Neuron (in vitro differentiated cells): ENCODE measurements around the gene SLC8B1.

Experiments
- H2AFZ ChIP-seq: one replicate; pipeline ENCODE4 v1.6.1; 2013; ENCODE audit warnings: low read depth, mild to moderate bottlenecking, inconsistent platforms, low read length, moderate library complexity
- H3K27me3 ChIP-seq: one replicate; pipeline ENCODE4 v1.6.1; 2013; ENCODE audit warnings: low read length; ENCODE audit not compliant: insufficient read depth
- H3K36me3 ChIP-seq: one replicate; pipeline ENCODE4 v1.6.1; 2013; ENCODE audit warnings: low read length; ENCODE audit not compliant: insufficient read depth
- H3K4me1 ChIP-seq: one replicate; pipeline ENCODE4 v1.6.1; 2013; ENCODE audit warnings: low read length; ENCODE audit not compliant: insufficient read depth
- H3K4me3 ChIP-seq: 2 replicates; pipeline ENCODE4 v1.5.1; 2013; ENCODE audit warnings: mild to moderate bottlenecking, low read length, moderate library complexity
- H3K9me3 ChIP-seq: one replicate; pipeline ENCODE4 v1.6.1; 2013; ENCODE audit warnings: low read length

SLC8B1 gene

GRCh38 chr12:113326775-113327395 lies 8.0 kb downstream of the SLC8B1 start:
- H3K4me1 ChIP-seq = no peaks in the 10 kb centered on the region
- H3K4me3 ChIP-seq = no peak overlapping the region
- no peaks in the 10 kb centered on the region for H3K36me3 ChIP-seq
- H3K9me3 ChIP-seq = no peaks in the 10 kb centered on the region
- no peak overlapping the region for H2AFZ ChIP-seq
- H3K27me3 ChIP-seq = no peaks in the 10 kb centered on the region

DNA sequence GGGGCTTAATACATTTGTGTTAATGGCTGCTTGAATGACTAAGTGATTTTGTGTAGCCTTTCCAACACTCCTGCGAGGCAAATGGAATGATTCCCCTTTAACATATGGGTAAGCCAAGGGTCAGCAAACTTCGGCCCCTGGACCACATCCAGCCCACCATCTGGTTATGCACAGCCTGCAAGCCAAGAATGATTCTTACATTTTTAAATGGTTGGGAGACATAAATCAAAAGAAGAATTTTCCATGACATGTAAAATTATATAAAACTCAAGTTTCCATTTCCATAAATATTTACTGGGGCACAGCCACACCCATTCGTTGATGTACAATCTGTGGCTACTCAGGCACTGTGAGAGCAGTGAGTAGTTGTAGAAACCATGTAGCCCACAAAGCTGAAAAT lies 9.0 kb downstream of the SLC8B1 start:
- no peaks in the 10 kb centered on the region for H3K36me3 ChIP-seq
- H2AFZ ChIP-seq = no peak overlapping the region
- H3K27me3 ChIP-seq = no peaks in the 10 kb centered on the region
- H3K4me3 ChIP-seq = no peak overlapping the region
- H3K9me3 ChIP-seq = peaks cover 4% of the 10 kb centered on the region
- no peaks in the 10 kb centered on the region for H3K4me1 ChIP-seq

GRCh38 chr12:113322343-113322742 lies 12.6 kb downstream of the SLC8B1 start:
- H2AFZ ChIP-seq = no peak overlapping the region
- H3K4me3 ChIP-seq = no peak overlapping the region
- H3K36me3 ChIP-seq = peaks cover 3% of the 10 kb centered on the region
- peaks cover 4% of the 10 kb centered on the region for H3K9me3 ChIP-seq
- H3K27me3 ChIP-seq = no peaks in the 10 kb centered on the region
- H3K4me1 ChIP-seq = no peaks in the 10 kb centered on the region

- Histone ChIP-seq H3K27me3 (no peaks in the 10 kb centered on the region), H3K9me3 (peaks cover 4% of the 10 kb centered on the region), H3K4me3 (no peak overlapping the region), H3K4me1 (no peaks in the 10 kb centered on the region), H2AFZ (no peak overlapping the region), H3K36me3 (peaks cover 4% of the 10 kb centered on the region)
Measured at GRCh38 chr12:113320401-113320800, 14.5 kb downstream of the SLC8B1 start.

- Histone ChIP-seq H2AFZ (no peak overlapping the region), H3K27me3 (no peaks in the 10 kb centered on the region), H3K4me1 (no peaks in the 10 kb centered on the region), H3K9me3 (peaks cover 4% of the 10 kb centered on the region), H3K36me3 (peaks cover 7% of the 10 kb centered on the region), H3K4me3 (no peak overlapping the region)
Measured at GRCh38 chr12:113318900-113319628, 15.8 kb downstream of the SLC8B1 start.

DNA sequence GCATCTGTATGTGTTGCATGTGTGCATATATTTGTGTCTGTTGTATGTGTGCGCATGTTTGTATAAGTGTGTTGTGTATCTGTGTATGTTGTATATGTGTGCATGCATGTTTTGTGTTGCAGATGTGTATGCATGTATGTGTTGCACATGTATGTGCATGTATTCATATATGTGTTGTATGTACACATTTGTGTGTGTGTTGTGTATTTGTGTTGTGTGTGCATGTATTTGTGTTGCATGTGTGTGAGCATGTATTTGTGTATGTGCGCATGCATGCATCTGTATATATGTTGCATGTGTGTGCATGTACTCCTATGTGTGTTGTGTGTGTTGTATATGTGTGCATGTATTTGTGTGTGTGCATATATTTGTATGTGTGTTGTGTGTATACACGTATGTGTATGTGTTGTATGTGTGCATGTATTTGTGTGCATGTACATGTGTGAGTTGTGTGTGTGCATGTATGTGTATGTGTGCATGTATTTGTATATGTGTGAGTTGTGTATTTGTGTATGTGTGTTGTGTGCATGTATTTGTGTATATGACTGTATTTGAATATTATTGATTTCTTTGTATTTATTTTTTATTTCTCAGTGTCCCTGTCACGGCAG lies 16.8 kb downstream of the SLC8B1 start:
- no peak overlapping the region for H3K4me3 ChIP-seq
- peaks cover 4% of the 10 kb centered on the region for H3K9me3 ChIP-seq
- H3K4me1 ChIP-seq = no peaks in the 10 kb centered on the region
- no peak overlapping the region for H2AFZ ChIP-seq
- peaks cover 7% of the 10 kb centered on the region for H3K36me3 ChIP-seq
- no peaks in the 10 kb centered on the region for H3K27me3 ChIP-seq

DNA sequence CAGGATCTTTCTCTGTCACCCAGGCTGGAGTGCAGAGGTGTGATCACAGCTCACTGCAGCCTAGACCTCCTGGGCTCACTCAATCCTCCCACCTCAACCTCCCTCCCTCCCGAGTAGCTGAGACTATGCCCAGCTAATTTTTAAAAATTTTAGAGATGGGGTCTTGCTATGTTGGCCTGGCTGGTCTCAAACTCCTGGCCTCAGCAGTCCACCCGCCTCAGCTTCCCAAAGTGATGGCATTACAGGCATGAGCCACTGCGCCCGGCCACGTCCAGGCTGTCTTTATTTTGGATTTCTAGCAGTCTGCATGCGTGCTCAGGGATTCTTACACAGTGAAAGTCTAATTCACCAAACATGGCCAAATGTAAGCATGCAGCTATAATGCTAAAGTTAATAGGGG lies 17.8 kb downstream of the SLC8B1 start:
- H3K36me3 ChIP-seq = peaks cover 7% of the 10 kb centered on the region
- no peak overlapping the region for H3K4me3 ChIP-seq
- H3K27me3 ChIP-seq = no peaks in the 10 kb centered on the region
- H3K4me1 ChIP-seq = no peaks in the 10 kb centered on the region
- H3K9me3 ChIP-seq = peaks cover 4% of the 10 kb centered on the region
- H2AFZ ChIP-seq = no peak overlapping the region

DNA sequence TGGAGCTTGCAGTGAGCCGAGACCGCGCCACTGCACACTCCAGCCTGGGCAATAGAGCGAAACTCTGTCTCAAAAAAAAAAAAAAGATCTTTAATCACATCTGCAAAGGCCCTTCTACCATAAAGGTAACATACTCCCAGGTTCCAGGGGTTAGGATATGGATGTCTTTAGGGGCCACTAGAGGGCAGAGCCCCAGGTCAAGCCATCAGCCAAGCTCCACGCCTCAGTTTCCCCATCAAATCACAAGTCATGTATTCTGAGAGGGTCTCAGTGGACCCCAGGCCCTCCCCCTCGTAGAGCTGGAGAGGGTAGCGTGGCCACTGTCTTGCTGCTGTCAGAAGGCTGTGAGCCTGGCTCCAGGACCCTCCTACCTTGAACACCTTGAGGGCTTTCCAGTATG lies 18.8 kb downstream of the SLC8B1 start:
- no peak overlapping the region for H2AFZ ChIP-seq
- no peaks in the 10 kb centered on the region for H3K4me1 ChIP-seq
- H3K27me3 ChIP-seq = no peaks in the 10 kb centered on the region
- peaks cover 7% of the 10 kb centered on the region for H3K36me3 ChIP-seq
- peaks cover 3% of the 10 kb centered on the region for H3K9me3 ChIP-seq
- no peak overlapping the region for H3K4me3 ChIP-seq

- no peak overlapping the region for H2AFZ ChIP-seq
- no peaks in the 10 kb centered on the region for H3K27me3 ChIP-seq
- H3K4me1 ChIP-seq = no peaks in the 10 kb centered on the region
- H3K4me3 ChIP-seq = no peak overlapping the region
- peaks cover 2% of the 10 kb centered on the region for H3K9me3 ChIP-seq
- peaks cover 7% of the 10 kb centered on the region for H3K36me3 ChIP-seq
Measured at GRCh38 chr12:113315358-113315757, 19.6 kb downstream of the SLC8B1 start.

- H3K36me3 ChIP-seq = peaks cover 7% of the 10 kb centered on the region
- no peak overlapping the region for H2AFZ ChIP-seq
- H3K4me3 ChIP-seq = no peak overlapping the region
- H3K9me3 ChIP-seq = peaks cover 2% of the 10 kb centered on the region
- no peaks in the 10 kb centered on the region for H3K27me3 ChIP-seq
- H3K4me1 ChIP-seq = no peaks in the 10 kb centered on the region
Measured at GRCh38 chr12:113314121-113314529, 20.8 kb downstream of the SLC8B1 start.

DNA sequence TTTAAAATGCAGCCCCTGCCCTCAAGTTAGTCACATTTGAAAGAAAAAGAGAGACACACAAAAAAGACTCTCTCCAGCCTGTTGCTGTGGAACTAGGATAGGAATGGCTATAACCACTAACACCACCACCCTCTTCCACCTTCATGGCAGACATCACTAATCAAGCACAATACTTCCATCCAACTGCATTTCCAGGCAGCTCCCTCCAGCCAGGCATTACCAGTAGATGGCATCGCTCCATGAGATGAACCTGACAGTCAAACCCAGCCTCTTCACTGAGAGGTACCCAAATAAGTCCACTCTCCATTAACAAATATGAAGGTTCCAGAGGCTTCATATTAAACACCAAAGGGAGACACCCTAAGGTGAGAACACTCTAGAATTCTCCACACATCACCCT lies 24.4 kb downstream of the SLC8B1 start:
- Histone ChIP-seq H3K27me3 (no peaks in the 10 kb centered on the region), H3K4me1 (no peaks in the 10 kb centered on the region), H3K4me3 (no peak overlapping the region), H3K36me3 (peaks cover 5% of the 10 kb centered on the region), H3K9me3 (peaks cover 2% of the 10 kb centered on the region), H2AFZ (no peak overlapping the region)

DNA sequence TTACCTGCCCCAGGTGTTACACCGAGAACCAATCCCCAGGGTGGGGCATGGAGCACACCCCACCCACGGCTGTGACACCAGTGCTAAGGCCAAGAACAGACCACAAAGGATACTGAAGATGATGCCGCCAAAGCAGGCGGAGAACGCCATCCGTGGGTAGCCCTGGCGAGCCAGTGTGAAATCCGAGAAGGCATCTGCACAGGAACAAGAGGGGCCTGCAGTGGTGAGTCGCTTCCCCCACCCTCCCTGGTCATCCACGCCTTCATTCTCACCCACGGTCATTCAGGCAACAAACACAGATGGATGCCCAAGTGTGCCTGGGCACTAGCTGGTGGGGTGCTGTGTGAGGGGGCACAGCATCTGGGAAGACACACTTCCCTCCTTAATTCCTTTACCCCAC lies 28.5 kb downstream of the SLC8B1 start:
- Histone ChIP-seq H3K9me3 (peaks cover 4% of the 10 kb centered on the region), H3K27me3 (no peaks in the 10 kb centered on the region), H3K4me3 (no peak overlapping the region), H3K36me3 (peaks cover 6% of the 10 kb centered on the region), H2AFZ (no peak overlapping the region), H3K4me1 (peaks cover 3% of the 10 kb centered on the region)

- Histone ChIP-seq H3K4me1 (peaks cover 3% of the 10 kb centered on the region), H3K4me3 (no peak overlapping the region), H3K9me3 (peaks cover 2% of the 10 kb centered on the region), H2AFZ (no peak overlapping the region), H3K27me3 (no peaks in the 10 kb centered on the region), H3K36me3 (peaks cover 6% of the 10 kb centered on the region)
Measured at GRCh38 chr12:113305281-113305856, 29.5 kb downstream of the SLC8B1 start.
